GM12873 (cell line): Measurements from ENCODE around the gene CDH23.

Source experiments
- TF ChIP-seq, protein P1 (sequence below): IDR thresholded peaks from 2 replicates; pipeline ENCODE4 v1.5.1; 2012; ENCODE audit warnings: low read depth, mild to moderate bottlenecking, moderate library complexity, low read length, control low read depth; ENCODE audit not compliant: insufficient read depth; ENCODE audit errors: missing control alignments

CDH23 gene

DNA sequence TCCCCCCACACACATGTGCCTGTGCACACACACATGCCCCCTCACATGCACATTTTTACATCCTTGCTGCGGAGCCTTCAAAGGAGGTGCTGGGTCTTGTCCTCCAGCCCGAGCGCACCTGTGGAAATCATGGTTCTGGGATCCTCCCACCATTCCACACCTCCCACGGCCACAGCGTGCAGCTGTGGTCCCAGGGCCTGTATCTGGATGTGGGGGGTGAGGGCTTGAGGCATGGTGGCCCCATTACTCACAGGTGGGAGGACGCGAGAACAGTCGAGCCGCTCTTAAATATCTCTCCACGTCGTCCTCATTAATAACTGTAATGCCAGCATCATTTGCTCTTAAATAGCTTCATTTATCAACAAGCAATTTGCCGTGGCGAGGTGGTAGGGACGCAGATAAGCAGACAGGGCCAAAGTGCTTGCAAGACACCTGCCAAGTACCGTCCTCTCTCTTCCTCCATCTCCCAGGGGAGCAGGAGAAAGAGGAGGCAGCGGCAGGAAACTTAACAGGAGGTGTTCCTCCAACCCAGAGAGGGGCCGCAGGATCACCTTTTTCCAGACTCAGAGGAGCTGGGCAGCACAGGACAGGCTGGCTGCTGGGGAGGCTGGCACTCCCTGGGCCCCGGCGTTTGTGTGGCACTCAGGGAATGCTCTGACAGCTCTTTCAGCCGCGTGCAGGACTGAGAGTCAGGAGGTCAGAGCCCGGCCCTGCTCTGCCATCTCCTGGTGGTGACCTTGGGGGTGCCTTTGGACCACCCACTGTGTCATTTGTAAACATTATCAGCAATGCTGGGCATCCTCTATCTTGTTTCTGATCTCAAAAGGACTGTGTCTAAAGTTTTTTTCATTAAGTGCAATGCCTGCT, 87.4 kb downstream of the CDH23 start:
- TF ChIP-seq, protein P1, sequence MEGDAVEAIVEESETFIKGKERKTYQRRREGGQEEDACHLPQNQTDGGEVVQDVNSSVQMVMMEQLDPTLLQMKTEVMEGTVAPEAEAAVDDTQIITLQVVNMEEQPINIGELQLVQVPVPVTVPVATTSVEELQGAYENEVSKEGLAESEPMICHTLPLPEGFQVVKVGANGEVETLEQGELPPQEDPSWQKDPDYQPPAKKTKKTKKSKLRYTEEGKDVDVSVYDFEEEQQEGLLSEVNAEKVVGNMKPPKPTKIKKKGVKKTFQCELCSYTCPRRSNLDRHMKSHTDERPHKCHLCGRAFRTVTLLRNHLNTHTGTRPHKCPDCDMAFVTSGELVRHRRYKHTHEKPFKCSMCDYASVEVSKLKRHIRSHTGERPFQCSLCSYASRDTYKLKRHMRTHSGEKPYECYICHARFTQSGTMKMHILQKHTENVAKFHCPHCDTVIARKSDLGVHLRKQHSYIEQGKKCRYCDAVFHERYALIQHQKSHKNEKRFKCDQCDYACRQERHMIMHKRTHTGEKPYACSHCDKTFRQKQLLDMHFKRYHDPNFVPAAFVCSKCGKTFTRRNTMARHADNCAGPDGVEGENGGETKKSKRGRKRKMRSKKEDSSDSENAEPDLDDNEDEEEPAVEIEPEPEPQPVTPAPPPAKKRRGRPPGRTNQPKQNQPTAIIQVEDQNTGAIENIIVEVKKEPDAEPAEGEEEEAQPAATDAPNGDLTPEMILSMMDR = peak; percentile 9

DNA sequence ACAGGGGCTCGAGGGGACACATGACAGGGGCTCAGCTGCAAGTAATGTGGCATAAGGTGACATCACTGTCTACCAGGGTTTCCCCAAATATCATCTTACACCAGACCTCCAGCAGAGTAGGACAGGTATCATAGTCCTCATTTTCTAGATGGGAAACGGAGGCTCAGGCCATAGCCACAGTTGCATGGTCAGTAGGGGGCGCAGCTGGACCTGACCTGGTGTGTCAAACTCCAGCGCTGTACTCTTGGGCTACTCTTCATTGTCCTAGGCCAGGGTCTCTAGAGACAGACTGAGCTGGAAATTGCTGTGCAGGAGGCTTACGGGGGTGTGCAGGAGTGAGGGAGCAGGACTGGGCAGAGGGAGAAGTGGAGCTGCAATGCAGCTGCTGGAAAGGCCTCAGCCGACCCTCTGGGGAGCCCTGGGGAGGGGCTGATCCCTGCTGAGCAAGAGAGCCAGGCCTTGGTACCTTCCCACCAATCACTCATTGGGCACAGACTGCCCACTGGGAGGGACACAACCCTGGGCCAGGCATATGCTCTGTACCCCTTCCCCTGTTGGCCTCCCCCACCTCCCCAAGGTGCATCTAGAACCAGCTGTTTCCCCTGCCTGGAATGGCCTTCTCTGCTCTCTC, 89.9 kb downstream of the CDH23 start:
- TF ChIP-seq, protein P1 = peak; percentile 79

DNA sequence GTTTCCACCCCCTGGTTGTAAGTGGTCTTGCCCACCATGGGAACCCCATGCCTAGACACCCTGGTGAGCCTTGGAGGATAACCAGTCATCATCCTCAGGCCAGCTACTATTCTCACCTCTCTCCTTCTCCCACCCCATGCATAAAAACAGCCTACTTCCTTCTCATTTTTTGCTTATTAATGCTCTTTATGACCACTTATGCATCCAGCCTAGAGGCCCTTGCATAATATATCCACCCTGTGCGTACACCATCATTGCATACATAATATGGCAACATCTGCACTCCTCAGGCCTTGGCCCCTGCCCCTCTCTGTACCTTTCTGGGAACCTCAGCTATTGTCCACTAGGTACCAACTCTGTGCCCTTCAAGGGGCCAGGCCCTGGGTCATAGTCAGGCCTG, 91.0 kb downstream of the CDH23 start:
- TF ChIP-seq, protein P1 = no peak

DNA sequence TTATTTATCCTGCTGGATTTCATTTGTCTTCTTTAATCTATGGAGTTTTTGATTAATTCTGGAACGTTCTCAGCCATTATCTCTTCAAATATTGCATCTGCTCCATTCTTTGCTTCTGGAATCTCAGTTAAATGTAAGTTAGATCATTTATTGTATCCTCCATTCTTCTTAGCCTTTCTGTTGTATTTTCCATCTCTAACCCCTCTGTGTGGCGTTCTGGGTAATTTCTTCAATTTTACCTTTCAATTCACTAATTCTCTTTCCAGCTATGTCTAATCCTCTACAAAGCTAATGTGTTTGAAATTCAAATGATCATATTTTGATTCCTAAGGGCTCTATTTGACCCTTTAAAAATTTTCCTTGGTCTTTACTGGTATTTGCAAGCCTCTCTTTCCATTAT, 92.4 kb downstream of the CDH23 start:
- TF ChIP-seq, protein P1 = no peak

DNA sequence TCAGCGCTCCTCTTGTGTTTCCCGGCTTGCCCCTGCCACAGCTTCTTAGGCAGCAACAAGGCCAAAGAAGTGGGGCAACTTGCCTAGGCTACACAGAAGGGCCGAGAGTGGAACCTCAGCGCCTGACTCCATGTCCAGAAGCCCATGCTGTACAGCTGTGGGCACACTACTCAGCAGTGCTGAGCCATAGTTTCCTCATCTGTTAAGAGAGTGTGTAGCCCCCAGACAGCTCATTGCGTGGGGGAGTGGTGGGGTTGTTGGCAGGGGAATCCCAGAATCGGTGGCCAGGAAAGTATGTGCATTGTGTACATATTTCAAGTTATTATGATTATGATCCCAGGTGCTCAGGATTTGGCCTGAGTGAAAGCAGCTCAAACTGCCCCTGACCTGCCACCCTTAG, 96.2 kb downstream of the CDH23 start:
- TF ChIP-seq, protein P1 = no peak

DNA sequence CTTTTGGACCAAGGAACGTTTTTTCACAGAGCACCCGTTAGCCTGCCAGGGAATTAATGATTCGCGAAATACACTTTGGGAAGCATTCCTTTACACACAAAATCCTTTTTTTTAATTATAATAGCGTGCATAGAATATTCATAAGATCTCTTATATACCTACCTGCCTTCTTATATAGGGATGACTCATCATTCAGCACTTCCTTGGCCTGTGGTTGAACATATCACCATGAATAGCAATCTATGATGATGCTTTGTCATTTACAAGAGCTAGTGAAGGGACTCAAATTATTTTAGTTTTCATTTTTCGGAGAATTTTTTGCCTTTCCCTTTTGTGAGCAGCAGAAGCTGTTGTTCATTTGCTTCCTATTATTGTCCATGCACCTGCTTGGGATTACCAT, 97.0 kb downstream of the CDH23 start:
- TF ChIP-seq, protein P1 = no peak

DNA sequence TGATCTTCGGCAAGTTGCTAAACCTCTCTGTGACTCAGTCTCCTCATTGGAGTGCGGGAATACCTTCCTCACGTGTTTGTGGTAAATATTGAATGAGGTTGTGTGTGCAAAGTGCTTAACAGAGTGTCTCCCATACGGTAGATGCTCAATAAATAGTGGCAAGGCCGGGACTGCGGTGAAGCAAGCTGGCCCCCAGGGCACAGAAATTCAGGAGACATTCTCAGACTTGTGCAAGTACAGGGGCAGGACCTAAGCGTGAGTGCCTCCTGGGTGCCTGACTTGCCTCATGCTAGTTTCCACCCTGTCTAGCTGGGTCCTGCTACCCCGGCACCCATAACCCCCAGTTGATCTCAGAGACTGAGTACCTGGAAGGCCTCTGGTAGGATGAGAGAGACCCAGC, 97.8 kb downstream of the CDH23 start:
- TF ChIP-seq, protein P1 = no peak
